NCI-H69 (cell line): Measurements from ENCODE around the gene MCM7.
A peak's percentile ranks its signal among the peaks of the same experiment; 100 is the strongest.

Source experiments
- DNase-seq: peaks from one replicate; lab custom pipeline; 2025; lab: John Stamatoyannopoulos, UW

MCM7 gene

DNA sequence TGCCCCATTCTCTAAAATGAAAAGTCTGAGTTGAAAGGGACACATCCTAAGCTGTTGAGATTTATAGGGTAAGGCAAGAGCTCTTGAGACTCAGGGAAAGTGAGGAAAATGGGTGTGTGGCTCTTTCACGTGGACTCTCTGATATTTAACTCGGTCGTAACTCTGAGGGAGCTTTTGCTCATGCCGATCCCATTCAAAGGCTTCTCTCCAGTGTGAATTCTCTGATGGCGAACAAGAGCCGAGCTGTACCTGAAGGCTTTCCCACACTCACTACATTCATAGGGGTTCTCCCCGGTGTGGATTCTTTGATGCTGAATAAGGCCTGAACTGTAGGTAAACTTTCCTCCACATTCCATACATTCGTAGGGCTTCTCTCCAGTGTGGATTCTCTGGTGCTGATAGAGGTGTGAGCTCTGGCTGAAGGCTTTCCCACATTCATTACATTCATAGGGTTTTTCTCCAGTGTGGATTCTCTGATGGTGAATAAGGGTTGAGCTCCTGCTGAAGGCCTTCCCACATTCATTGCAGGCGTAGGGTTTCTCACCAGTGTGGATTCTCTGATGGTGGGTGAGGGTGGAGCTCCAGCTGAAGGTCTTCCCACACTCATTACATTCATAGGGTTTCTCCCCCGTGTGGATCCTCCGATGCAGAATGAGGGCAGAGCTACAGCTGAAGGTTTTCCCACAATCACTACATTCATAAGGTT, 30.0 kb downstream of the MCM7 start:
- no peak for DNase-seq

DNA sequence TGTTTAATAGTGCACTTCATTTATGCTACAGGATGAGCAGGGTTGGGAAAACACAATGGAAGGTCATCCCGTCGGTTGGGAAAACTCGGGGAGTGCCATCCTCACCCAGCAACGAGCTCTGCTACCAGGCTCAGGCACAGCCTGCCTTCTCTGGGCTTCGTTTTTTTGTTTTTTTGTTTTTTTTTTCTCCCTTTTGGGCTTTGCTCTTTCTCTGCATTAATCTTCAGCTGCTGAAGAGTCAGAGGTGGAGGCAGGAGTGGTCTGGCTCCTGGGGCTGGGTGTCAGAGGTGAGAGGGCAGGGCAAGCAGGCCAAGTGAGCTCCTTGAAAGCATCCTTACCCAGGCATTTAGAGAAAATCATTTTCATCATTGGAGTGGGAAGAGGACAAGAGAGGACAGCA, 31.2 kb downstream of the MCM7 start:
- no peak for DNase-seq

DNA sequence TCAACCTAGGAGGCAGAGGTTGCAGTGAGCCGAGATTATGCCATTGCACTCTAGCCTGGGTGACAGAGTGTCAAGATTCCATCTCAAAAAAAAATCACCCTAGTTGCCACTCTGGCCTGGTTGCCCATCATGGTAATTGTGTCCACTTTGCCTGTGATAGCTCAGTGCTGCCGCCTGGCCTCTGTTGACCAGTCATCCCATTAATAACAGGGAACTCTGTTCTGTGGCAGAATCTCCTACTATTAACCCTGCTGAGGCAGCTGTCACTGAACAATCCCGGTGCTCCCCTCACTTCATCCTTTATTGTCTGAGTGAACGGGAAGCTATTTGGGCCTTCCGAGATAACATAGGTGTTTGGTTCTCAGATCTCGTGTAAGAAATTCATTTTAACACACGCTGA, 34.2 kb downstream of the MCM7 start:
- DNase-seq = no peak

DNA sequence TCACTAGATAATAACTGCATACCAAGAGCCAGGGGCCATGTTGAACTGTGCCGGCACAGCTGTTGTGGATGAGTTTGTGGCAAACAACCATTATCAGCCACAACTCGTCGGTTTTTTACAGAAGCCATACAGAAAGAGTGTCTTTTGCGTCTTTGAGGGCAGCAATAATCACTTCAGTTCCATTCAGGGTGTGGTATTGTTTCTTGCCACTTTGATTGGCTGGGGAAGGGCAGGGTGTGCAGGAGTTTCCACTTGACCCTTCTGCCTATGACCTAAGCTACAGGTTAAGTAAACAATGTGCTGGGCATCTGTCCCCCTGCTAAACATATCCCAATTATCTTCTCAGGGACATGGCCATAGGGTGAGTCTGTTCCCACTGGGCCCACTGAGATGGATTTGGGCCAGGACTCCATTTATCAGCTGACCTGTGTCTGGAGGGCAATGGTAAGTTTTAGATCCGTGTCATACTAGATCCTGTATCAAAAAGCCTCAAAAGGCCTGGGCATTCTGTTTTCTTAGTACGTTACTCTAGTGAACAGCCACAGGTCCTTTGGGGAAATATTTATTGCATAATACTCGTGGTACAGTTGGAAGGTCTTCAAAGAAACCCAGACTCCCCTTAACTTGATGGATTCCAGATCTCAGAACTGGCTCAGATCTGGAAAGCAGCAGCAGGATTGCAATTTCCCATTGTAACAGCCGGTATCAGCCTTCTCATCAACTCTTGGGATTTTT, 35.6 kb downstream of the MCM7 start:
- DNase-seq = no peak

DNA sequence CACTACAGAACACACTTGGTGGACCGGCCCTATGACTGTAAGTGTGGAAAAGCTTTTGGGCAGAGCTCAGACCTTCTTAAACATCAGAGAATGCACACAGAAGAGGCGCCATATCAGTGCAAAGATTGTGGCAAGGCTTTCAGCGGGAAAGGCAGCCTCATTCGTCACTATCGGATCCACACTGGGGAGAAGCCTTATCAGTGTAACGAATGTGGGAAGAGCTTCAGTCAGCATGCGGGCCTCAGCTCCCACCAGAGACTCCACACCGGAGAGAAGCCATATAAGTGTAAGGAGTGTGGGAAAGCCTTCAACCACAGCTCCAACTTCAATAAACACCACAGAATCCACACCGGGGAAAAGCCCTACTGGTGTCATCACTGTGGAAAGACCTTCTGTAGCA, 37.0 kb downstream of the MCM7 start:
- no peak for DNase-seq

DNA sequence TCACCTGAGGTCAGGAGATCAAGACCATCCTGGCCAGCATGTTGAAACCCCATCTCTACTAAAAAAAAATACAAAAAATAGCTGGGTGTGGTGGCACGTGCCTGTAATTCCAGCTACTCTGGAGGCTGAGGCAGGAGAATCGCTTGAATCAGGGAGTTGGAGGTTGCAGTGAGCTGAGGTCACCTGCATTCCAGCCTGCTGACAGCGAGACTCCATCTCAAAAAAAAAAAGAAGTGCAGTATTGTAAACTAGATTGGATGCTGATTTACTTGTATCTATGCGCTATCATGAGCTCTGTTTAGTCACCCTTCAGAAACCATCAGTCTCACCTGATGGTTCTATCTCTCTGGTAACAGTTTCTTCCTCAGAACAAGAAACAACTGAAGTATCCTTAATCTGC, 37.8 kb downstream of the MCM7 start:
- DNase-seq = no peak

DNA sequence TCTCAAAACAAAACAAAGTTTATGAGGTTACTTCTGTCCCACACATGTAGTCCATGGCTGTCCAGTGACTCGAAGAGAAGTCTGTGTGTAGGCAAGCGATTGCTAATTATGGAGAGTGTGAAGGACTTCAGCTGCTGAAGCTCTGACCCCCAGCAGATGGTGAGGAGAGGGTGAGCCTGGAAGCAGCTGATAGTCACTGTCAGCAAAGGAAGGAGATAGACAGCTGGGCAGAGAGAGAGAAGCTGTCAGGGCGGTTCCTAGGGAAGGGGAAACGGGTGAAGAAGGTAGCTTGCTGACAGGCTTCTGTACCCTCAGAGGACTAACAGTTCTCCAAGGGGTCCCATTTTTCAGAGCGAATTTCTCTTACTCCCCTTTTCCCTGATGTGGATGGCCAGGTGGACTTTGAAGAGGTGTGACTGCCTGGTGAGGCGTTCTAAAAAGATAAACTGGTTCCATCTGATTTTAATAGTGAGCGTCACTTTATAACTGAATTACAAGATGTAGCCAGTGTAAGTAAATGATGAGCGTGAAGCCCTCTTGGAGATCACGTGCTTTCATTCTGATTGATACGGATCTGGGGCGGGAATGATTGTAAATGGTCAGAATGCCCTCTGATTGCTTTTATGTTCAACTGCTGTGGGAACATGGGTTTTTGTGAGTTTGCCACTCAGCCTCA, 39.5 kb downstream of the MCM7 start:
- no peak for DNase-seq

DNA sequence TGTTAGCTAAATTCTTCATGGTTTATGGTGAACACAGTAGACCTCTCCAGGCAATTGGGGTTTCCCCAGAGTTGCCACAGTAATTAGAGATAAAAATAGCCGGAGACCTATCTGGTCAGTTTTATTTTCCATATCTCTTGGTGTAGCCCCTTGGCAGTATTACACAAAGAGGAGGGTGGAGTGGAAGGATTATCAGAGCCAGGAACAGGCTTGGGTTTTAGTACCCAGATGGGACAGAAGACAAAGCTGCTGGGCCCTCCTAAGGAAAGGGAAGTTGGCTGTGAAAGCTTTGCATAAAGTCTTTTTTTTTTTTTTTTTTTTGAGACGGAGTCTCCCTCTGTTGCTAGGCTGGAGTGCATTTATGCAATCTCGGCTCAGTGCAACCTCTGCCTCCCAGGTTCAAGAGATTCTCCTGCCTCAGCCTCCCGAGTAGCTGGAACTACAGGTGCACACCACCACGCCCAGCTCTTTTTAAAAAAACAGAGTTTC, 41.9 kb downstream of the MCM7 start:
- DNase-seq = no peak

DNA sequence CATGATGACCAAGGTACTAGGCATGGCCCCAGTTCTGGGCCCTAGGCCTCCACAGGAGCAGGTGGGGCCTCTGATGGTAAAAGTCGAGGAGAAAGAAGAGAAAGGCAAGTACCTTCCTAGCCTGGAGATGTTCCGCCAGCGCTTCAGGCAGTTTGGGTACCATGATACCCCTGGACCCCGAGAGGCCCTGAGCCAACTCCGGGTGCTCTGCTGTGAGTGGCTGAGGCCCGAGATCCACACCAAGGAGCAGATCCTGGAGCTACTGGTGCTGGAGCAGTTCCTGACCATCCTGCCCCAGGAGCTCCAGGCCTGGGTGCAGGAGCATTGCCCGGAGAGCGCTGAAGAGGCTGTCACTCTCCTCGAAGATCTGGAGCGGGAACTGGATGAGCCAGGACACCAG, 44.2 kb downstream of the MCM7 start:
- no peak for DNase-seq

DNA sequence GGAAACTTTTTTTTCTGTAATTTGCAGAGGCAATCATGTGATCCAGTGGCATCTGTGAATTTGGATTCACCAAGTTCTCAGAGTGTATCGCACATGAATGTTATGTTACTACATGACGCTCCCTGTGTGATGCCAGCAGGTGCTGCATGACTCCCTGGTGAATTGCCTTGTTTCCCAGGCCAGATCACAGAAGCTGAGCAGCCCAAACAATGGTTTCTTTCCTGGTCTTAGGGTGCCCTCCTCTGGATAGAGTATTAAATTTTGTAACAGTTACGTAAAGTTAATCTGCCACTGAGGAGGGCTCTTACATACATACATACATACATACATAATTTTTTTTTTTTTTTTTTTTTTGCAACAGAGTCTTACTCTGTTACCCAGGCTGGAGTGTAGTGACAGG, 48.0 kb downstream of the MCM7 start:
- DNase-seq = peak; percentile 85

DNA sequence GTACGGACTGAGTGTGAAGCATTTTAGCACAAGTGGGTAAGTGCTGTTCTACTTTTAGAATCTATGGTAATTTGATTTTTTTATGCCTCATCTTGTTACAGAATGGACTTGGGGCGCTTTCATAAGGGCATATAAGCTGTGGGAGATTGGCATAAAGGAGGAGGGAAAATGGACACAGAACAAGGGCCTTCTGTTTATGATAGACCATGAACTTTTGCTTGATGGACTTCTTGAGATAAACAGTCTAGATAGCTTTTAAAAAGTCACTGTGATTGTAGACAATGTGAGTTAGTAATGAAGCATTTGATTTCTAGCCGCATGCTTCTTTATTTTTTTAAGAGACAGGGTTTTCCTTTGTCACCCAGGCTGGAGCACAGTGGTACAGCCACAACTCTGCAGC, 49.6 kb downstream of the MCM7 start:
- no peak for DNase-seq

DNA sequence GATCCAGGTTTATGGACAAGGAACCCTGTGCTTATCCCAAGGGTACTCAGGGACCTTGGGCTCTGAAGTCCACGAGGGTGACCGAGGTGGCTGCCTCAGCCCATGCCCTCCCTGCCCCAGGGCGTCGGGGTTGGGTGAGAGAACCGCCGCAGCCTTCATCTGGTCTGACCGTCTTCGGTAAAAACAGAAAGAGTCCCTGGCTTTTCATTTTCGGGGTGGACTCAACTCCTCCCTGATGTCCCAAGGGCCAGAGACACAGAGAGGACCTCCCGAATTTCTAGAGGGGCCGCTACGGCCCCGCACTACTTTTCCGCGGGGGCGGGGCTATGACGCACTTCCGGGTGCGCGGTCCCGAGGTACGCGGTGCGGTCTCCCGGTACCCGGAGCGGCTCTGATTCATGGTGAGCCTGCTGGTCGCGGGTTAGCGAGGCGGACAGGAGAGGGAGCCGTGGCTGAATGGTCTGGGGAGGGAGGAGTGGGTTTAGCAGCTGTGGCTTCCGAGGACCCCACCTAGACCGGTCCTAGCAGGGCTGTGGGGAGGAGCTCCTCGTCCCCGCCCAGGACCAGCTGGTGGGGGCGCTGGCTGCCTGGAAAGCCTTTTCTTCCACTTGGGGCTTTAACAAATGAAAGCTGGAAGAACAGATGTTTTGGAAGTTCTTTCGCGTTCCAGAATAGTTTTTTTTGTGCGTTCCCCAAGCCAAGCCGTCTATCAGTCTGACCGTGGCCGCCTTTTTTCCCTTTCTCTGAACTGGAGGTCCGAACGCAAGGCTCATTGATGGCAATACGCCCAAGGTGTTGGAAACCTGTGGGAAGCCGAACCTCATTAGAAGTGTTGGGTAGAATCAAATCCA, 51.5 kb downstream of the MCM7 start, which contains the start of gene ZSCAN21:
Gene ZSCAN21 (plus strand): TSS at position 334 of the 851 bp plus-strand sequence. CDS start 7,233 bp downstream, outside the sequence.
- DNase-seq = peak; percentile 91

DNA sequence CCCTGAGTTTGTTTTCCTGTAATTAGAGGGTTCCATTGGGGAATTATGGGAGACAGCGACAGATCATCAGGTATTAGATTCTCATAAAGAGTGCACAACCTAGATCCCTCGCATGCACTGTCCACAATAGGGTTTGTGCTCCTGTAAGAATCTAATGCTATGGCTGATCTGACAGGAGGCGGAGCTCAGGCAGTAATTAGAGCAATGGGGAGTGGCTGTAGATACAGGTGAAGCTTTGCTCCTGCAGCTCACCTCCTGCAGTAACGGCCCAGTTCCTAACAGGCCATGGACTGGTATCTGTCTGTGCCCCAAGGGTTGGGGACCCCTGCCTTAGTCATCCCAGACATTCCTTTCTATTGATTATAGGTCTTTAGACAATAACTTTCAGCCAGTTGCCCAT, 52.5 kb downstream of the MCM7 start:
- no peak for DNase-seq

DNA sequence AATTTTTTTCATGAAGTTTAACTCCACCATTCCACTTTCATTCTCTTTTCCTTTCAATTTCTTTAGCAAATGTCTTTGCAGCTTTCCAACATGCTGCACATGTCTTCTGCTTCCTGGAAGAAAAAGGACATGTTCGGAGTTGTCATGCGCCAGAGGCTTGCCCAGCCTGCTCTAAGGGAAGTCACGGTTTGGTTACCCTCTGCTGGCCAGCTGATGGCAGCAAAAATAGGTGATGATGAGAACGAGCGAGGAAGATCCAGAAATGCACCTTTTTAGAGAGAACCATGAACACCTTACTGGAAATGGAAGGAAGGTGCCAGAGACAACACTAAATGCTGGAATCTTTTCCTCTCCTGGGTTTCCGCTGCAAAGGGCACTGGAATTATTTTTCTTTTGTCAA, 56.5 kb downstream of the MCM7 start:
- DNase-seq = peak; percentile 49
